Epithelial cell of proximal tubule (primary cell): ENCODE results near the gene LMOD3. TPM values are rescaled to one million over a fixed set of nuclear protein-coding genes. Genes with fewer than 3 reads are reported as not detected.

Experiments used
- DNase-seq: peaks from one replicate; pipeline ENCODE4 v3.0.0-alpha.2; 2011; ENCODE audit warnings: low read depth
- H3K4me3 ChIP-seq: 2 replicates; pipeline ENCODE4 v1.5.1; 2011; ENCODE audit warnings: low read depth, mild to moderate bottlenecking, low read length
- CTCF ChIP-seq: conservative IDR thresholded peaks from 2 replicates; pipeline ENCODE4 v1.5.1; 2012; ENCODE audit warnings: low read depth, mild to moderate bottlenecking, low read length
- total RNA-seq: library from RNA; depleted of rRNA; stranded (reverse); fragments of >200 nt; gene quantifications from 2 replicates; pipeline ENCODE4 v1.2.3, GENCODE V29; 2015

Gene LMOD3
- total RNA-seq, 1 donor from 2014 or later = not detected

DNA sequence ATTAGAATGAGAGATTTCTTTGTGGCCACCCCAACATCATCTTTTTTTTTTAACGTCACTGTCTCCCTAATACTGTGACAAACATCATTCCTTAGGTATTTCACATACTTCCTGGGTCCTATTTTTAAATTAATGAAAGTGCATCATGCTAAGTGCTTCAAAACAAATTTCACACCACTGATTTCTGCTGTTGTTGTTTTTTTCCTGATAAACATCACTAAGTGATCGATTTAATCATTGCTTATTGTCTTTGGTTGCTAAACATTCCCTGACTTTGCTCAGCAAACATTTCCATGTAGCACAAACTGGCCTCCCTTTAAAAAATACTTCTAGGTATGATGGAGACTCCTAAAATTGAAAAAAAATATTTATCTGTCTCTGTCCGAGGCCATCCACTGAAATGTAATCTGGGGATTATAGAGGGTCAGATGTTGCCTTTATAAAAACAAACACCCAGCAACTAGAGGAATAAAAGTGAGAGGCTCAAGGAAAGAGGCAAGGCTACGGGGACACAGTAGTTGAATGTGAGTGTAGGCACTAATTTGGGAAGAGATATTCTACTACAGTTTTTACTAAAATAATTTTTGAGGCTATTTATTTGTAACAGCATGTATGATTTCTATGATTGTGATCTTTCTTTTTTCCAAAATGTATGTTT, 20.5 kb upstream of the LMOD3 start:
- TF ChIP-seq CTCF = no peak
- H3K4me3 ChIP-seq = no peak overlapping the region
- DNase-seq = no peak

DNA sequence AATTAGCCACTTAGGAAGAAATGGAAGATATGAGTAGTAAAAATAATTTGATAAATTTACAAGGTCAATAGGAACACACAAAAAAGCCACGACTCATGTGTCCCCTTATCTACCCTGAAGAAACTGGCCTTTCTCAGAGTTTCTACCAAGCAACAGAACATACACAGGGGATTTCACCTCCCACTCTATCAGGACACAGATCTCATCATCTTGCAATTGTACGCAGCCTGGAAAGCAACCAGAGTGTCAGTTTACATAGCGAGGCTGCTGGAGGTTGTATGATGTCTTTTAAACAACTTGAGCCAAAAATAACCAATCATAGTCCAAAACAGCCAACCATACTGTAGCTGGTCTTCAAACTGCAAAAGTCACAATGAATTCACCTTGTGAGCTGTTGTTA, 19.7 kb upstream of the LMOD3 start:
- H3K4me3 ChIP-seq = no peak overlapping the region
- no peak for DNase-seq
- TF ChIP-seq CTCF = no peak

- H3K4me3 ChIP-seq = no peak overlapping the region
- DNase-seq = no peak
- TF ChIP-seq CTCF = no peak
Measured at GRCh38 chr3:69141313-69141712, 18.9 kb upstream of the LMOD3 start.

- no peak for TF ChIP-seq CTCF
- DNase-seq = no peak
- H3K4me3 ChIP-seq = no peak overlapping the region
Measured at GRCh38 chr3:69137412-69137811, 15.0 kb upstream of the LMOD3 start.

- DNase-seq = no peak
- no peak overlapping the region for H3K4me3 ChIP-seq
- no peak for TF ChIP-seq CTCF
Measured at GRCh38 chr3:69137005-69137404, 14.6 kb upstream of the LMOD3 start.

DNA sequence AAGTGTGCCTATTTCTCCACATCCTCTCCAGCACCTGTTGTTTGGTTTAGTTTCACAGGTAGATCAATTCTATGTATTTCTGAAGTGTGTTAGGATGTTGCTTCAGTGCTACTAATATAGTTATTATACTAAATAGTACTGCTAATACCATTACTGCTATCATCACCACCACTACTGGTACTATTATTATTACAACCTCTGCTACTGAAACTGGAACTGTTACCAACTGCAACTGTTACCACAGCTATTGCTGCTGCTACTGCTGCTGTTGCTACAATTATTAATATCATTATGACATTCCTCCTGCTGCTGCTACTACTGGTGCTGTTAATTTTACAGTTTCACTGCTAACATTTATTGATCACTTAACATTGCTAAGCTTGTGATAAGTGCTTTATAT, 8.3 kb upstream of the LMOD3 start:
- H3K4me3 ChIP-seq = no peak overlapping the region
- no peak for TF ChIP-seq CTCF
- no peak for DNase-seq

- no peak overlapping the region for H3K4me3 ChIP-seq
- no peak for DNase-seq
- TF ChIP-seq CTCF = no peak
Measured at GRCh38 chr3:69129531-69129930, 7.1 kb upstream of the LMOD3 start.
